Measurements from ENCODE around the gene REG1A.

REG1A gene

DNA sequence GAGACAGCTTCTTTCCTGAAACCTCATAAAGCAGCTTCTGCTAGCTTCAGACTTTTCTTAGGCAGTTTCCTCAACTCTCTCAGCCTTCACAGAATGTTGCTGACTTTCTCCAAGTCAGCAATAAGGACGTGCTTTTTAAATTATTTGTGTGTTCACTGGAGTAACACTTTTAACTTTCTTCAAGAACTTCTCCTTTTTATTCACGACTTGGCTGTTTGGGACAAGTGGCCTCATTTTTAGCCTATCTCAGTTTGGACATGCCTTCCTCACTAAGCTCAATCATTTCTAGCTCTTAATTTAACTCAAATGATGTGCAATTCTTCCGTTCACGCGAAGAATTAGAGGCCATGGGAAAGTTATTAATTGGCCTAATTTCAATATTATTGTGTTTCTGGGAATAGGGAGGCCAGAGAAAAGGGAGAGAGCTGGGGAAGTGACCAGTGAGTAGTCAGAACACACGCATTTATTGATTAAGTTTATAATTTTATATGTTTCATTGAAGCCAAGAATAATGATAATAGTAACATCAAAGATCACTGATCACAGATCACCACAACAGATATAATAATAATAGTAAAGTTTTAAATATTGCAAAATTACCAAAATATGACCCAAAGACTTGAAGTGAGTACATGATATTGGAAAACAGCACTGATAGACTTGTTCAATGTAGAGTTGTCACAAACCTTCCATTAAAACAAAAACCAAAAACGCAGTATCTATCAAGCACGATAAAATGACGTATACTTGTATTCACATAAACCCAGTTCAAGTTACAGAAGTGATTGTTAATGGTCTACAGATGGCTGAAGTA is 4.8 kb downstream of the REG1A start:
- DNase-seq (ENCODE audit: low read depth): no peak
- TF ChIP-seq, protein P1, sequence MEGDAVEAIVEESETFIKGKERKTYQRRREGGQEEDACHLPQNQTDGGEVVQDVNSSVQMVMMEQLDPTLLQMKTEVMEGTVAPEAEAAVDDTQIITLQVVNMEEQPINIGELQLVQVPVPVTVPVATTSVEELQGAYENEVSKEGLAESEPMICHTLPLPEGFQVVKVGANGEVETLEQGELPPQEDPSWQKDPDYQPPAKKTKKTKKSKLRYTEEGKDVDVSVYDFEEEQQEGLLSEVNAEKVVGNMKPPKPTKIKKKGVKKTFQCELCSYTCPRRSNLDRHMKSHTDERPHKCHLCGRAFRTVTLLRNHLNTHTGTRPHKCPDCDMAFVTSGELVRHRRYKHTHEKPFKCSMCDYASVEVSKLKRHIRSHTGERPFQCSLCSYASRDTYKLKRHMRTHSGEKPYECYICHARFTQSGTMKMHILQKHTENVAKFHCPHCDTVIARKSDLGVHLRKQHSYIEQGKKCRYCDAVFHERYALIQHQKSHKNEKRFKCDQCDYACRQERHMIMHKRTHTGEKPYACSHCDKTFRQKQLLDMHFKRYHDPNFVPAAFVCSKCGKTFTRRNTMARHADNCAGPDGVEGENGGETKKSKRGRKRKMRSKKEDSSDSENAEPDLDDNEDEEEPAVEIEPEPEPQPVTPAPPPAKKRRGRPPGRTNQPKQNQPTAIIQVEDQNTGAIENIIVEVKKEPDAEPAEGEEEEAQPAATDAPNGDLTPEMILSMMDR (IDR thresholded peaks at IDR 0.05; ENCODE audit: insufficient read depth, low read depth, low read length, missing control alignments): no peak

DNA sequence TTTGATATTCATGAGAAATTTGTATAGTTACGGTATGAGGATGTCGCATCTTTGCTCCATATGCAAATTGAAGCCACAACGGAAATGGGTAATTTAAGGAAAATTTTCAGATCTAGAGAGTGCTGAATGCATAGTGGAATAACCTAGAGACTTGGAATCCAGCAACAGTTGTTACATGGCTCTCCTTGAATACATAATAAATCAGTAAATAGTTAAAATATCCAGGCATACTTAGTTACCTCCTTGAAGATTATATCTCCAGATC is 5.4 kb downstream of the REG1A start:
- DNase-seq (ENCODE audit: low read depth): no peak
- no peak overlapping the region for H3K4me3 ChIP-seq (ENCODE audit: low read length)
- TF ChIP-seq, protein P1 (IDR thresholded peaks at IDR 0.05; ENCODE audit: insufficient read depth, low read depth, low read length, missing control alignments): no peak

More for the DNA sequence above, 4.8 kb downstream of the REG1A start:
- H3K4me3 ChIP-seq (ENCODE audit: low read length): no peak overlapping the region

DNA sequence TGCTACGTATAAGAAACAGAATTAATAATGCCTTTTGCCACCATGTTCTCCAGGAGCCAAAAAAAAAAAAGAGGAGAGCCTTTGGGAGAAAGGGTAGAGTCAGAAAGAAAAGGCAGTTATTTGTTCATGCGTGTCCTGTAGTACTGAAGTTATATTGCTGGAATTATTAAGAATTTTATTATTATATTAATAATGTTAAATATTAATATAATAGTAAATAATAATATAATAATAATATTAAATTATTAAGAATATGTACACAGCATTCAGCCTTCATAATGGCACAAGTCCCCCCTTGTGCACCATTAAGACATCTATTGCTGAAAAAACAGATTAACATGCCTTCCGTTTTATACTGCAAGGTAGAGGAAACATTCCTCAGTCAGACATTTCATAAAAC is 8.1 kb downstream of the REG1A start:
- TF ChIP-seq, protein P1 (IDR thresholded peaks at IDR 0.05; ENCODE audit: insufficient read depth, low read depth, low read length, missing control alignments): no peak
- DNase-seq (ENCODE audit: low read depth): no peak
- H3K4me3 ChIP-seq (ENCODE audit: low read length): no peak overlapping the region

DNA sequence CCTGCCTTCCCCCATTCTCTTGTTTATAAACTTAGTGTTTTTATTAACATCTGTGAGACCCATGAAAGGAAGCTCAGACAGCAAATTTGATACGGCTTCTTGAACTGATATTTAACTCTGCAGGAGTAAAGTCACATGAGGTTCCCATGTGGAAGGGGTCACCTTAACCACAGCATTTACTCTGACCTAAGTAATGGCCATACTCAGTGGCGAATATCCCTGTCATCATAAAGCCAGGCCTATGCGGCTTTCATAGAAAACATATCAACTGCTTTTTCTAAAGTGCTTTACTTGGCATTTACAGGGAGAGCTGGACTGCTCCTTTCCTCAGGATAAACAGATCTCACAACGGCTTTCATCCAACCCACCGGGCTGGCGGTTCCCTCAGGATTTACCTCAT is 9.0 kb downstream of the REG1A start:
- no peak overlapping the region for H3K4me3 ChIP-seq (ENCODE audit: low read length)
- DNase-seq (ENCODE audit: low read depth): no peak
- TF ChIP-seq, protein P1 (IDR thresholded peaks at IDR 0.05; ENCODE audit: insufficient read depth, low read depth, low read length, missing control alignments): no peak

DNA sequence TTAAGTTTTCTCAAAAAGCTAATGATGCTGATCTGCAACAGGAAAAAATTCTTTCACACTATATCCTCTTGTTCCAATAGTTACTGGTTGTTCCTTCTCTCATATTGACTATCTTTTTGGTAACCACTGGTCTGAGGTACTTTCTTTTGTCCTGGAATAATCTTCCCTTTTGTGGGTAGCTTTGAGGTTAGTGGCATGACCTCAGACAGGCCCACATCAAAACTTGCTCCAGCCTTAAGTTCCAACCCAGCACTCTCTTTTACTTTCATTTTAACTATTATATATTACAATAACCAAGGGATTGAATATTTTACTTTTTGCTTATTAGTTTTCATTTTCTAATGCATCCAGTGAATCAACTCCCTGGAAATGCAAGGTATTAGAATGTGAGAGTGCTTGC is 9.5 kb downstream of the REG1A start:
- no peak overlapping the region for H3K4me3 ChIP-seq (ENCODE audit: low read length)
- no peak for DNase-seq (ENCODE audit: low read depth)
- TF ChIP-seq, protein P1 (IDR thresholded peaks at IDR 0.05; ENCODE audit: insufficient read depth, low read depth, low read length, missing control alignments): no peak

DNA sequence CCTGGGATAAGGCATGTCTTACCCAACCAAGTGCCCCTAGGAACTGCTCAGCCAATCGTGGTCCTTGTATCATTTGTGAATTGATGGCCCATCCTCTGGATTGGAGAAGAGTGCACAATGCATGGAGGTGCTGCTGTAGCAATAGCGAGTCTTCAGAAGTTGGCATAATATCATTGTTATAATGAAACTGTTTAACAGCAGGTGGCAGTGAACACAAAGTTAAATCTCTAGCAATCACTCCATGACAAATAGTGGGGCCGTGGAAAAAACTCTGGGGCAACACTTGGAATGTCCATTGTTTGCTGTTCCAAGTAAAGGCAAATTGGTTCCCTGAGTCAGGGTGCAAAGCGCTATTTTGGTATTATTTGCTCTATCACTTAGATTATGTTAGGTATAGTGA is 11.4 kb downstream of the REG1A start:
- no peak for DNase-seq (ENCODE audit: low read depth)
- TF ChIP-seq, protein P1 (IDR thresholded peaks at IDR 0.05; ENCODE audit: insufficient read depth, low read depth, low read length, missing control alignments): no peak
- H3K4me3 ChIP-seq (ENCODE audit: low read length): no peak overlapping the region

DNA sequence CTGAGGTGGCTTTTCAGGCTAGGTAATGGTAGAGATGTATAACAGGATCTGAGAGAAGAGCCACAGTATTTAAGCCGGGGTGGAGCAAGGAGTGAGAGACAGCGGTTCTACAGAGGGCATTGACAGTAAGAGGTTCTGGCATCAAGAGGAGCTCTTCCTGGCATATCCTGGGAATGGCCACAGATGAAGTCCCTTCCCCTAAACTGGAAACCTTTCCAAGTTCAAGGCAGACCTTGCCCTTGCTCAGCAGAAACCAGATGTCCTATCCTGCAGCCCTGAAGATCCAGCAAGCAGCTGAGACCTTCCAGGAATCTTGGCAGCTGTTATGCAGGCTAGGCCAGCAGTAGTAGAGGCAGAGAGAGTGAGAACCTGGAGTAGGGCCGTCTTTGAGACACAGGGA is 18.1 kb downstream of the REG1A start:
- no peak for DNase-seq (ENCODE audit: low read depth)
- H3K4me3 ChIP-seq (ENCODE audit: low read length): no peak overlapping the region

More for the DNA sequence above, 18.1 kb downstream of the REG1A start:
- TF ChIP-seq, protein P1 (IDR thresholded peaks at IDR 0.05; ENCODE audit: insufficient read depth, low read depth, low read length, missing control alignments): no peak

Measured in epithelial cell of esophagus (primary cell).